Measurements from ENCODE around the gene BTC.

DNA sequence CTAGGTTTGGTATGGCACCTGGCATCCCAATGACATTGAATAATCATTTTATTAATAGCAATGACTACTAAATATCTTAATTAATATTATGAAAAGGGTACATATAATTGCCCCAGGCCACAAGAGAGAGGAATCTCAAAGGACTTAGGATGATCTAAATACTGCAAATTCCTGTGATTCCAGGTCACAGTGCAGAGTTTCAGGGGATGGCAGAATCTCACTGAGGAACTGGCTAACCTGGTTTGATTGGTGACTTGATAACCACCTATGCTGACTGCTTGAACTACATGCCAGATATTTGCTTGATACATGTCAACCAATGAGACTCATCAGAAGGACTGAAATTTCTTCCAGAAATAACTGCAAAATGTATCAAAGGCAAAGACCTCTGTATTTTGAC is 37.2 kb downstream of the BTC start:
- TF ChIP-seq, protein P1, sequence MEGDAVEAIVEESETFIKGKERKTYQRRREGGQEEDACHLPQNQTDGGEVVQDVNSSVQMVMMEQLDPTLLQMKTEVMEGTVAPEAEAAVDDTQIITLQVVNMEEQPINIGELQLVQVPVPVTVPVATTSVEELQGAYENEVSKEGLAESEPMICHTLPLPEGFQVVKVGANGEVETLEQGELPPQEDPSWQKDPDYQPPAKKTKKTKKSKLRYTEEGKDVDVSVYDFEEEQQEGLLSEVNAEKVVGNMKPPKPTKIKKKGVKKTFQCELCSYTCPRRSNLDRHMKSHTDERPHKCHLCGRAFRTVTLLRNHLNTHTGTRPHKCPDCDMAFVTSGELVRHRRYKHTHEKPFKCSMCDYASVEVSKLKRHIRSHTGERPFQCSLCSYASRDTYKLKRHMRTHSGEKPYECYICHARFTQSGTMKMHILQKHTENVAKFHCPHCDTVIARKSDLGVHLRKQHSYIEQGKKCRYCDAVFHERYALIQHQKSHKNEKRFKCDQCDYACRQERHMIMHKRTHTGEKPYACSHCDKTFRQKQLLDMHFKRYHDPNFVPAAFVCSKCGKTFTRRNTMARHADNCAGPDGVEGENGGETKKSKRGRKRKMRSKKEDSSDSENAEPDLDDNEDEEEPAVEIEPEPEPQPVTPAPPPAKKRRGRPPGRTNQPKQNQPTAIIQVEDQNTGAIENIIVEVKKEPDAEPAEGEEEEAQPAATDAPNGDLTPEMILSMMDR (IDR thresholded peaks at IDR 0.05) = no peak
- no peak for TF ChIP-seq POLR2A (IDR thresholded peaks at IDR 0.05)
